Pancreas (tissue), 10 donors: ENCODE results near the gene RFC5. TPM values are rescaled to one million over a fixed set of nuclear protein-coding genes. Genes with fewer than 3 reads are reported as not detected.

ENCODE experiments used
- ATAC-seq, 4 donors: fragments of 200-7000 bp; cut with Tn5 transposase; one replicate each; pipeline versions ENCODE4 v1.8.0 to v1.9.1; 2020; ENCODE audit warnings: mild to moderate bottlenecking in 4 of 4, moderate library complexity in 4 of 4
- DNase-seq, 6 donors: peaks; one replicate each; pipeline ENCODE4 v3.0.0-alpha.2; 2020
- FAIRE-seq: peaks from 2 replicates; lab custom pipeline; 2012; peaks lifted over from hg19 to GRCh38; lab: Jason Lieb, UNC
- H3K27ac ChIP-seq, 4 donors: fragments of 200-600 bp; sonication (generic); 1 replicate in 3 of 4; 2 replicates in 1 of 4; pipeline versions ENCODE4 v1.5.0 to v1.8.0; 2020
- H3K27me3 ChIP-seq, 4 donors: fragments of 200-600 bp; one replicate each; pipeline ENCODE4 v1.8.0; 2021
- H3K36me3 ChIP-seq, 3 donors: fragments of 200-600 bp; sonication (generic) in 1 of 3; one replicate each; pipeline versions ENCODE4 v1.5.0 to v1.8.0; 2020 to 2021
- H3K4me1 ChIP-seq, 3 donors: fragments of 200-600 bp; one replicate each; pipeline ENCODE4 v1.8.0; 2021
- H3K4me3 ChIP-seq, 4 donors: fragments of 200-600 bp; sonication (generic) in 2 of 4; one replicate each; pipeline versions ENCODE4 v1.5.0 to v1.8.0; 2020 to 2021
- H3K9me3 ChIP-seq, 4 donors: fragments of 200-600 bp; one replicate each; pipeline ENCODE4 v1.8.0; 2021
- WGBS, 2 donors: extraction: QIAGEN DNeasy Blood & Tissue Kit; methylation state at CpG; one replicate each; pipeline ENCODE4 v1.1.7; 2013; 5-methylcytosine and 5-hydroxymethylcytosine counted together
- intact Hi-C, 3 donors: fragments of 100-400 bp; cut with DNase I; formaldehyde crosslinking; loops; one replicate each; pipeline versions ENCODE4 v1.11.1 to v1.14.2; 2022
- polyA plus RNA-seq, 2 donors: library from polyadenylated mRNA; stranded (reverse); fragments of 200-250 nt; gene quantifications; one replicate each; pipeline ENCODE4 v1.2.3, GENCODE V29; 2013
- total RNA-seq, 6 donors: library from RNA; stranded (reverse); fragmentation: NEBNext Ultra II Directional in 4 of 6; extraction: Animal tissue kit (Norgen Biotek cat#: 25700) in 4 of 6; gene quantifications; one replicate each; pipeline versions ENCODE4 v1.2.1 to v1.2.4, GENCODE V29; 2021 to 2023
- TF ChIP-seq, protein P1 (sequence below), 4 donors: fragments of 200-600 bp; sonication (generic) in 3 of 4; IDR thresholded peaks; one replicate each; pipeline versions ENCODE4 v1.5.0 to v1.8.0; 2021; ENCODE audit warnings: antibody characterized with exemption in 4 of 4
- donor health status: healthy with polysubstance abuse.
- donor health status: DM: no; HTN: no; CAD: no; lungs with moderate emphysema.
- donor health status: DM: no; HTN: no; CAD: no.
- donor health status: control.
- donor health status: control.
- donor health status: Bipolar disorder and iron deficiency.
- donor health status: DM: yes; HTN: yes; CAD: no.
- donor health status: DM: no; HTN: no; CAD: no.
- donor health status: DM: no; HTN: no; CAD: no.
- donor health status: DM: yes; HTN: yes; CAD: no.

Gene RFC5
- total and polyA plus RNA-seq, 8 donors, result 4.0 to 8.8 (median 5.1) TPM

DNA sequence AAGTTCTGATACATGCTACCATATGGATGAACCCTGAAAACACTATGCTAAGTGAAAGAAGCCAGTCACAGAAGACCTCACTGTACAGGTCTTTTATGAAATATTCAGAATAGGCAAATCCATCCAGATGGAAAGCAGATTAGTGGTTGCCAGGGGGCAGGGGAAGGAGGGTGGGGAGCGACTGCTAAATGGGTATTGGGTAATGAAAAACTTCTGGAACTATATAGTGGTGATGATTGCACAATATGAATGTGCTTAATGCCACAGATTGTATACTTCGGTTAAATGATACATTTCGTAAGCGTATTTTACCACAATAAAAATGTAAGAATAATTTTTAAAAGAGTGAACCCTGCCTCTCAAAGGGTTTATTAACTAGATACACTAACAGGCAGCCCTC lies 35.9 kb upstream of the RFC5 start:
- FAIRE-seq, result no peak
- DNase-seq, result no peak
- Histone ChIP-seq H3K9me3 (no peaks in the 10 kb centered on the region), H3K4me1 (no peaks in the 10 kb centered on the region), H3K27ac (no peak overlapping the region), H3K36me3 (no peaks in the 10 kb centered on the region), H3K27me3 (no peaks in the 10 kb centered on the region), H3K4me3 (no peak overlapping the region)
- no peak for ATAC-seq
- WGBS, 2 donors, result 75 to 84% methylated on average over 4 of the region's 4 CpGs
- intact Hi-C loops, result no loop called here
- TF ChIP-seq, protein P1, sequence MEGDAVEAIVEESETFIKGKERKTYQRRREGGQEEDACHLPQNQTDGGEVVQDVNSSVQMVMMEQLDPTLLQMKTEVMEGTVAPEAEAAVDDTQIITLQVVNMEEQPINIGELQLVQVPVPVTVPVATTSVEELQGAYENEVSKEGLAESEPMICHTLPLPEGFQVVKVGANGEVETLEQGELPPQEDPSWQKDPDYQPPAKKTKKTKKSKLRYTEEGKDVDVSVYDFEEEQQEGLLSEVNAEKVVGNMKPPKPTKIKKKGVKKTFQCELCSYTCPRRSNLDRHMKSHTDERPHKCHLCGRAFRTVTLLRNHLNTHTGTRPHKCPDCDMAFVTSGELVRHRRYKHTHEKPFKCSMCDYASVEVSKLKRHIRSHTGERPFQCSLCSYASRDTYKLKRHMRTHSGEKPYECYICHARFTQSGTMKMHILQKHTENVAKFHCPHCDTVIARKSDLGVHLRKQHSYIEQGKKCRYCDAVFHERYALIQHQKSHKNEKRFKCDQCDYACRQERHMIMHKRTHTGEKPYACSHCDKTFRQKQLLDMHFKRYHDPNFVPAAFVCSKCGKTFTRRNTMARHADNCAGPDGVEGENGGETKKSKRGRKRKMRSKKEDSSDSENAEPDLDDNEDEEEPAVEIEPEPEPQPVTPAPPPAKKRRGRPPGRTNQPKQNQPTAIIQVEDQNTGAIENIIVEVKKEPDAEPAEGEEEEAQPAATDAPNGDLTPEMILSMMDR (IDR thresholded peaks at IDR 0.05), result no peak

DNA sequence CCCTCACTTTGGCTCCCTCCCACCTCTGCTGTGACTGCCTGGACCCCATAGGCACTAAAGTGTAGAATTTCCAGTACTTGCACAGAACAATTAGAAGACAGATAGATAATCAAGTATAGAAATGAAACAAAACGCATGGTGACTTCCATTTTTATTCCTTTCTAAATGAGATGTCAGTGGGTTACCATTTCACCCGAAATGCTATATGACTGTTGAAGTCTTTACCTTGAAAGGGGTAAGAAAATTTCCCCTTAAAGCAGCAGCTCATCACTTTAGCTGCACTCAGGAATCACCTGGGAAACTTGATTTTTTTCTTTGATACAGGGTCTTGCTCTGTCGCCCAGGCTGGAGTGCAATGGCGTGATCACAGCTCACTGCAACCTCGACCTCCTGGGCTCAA lies 35.2 kb upstream of the RFC5 start:
- Histone ChIP-seq H3K36me3 (no peaks in the 10 kb centered on the region), H3K4me1 (no peaks in the 10 kb centered on the region), H3K4me3 (no peak overlapping the region), H3K27me3 (no peaks in the 10 kb centered on the region), H3K27ac (no peak overlapping the region), H3K9me3 (no peaks in the 10 kb centered on the region)
- FAIRE-seq (no peak), ATAC-seq (no peak), DNase-seq (no peak)
- TF ChIP-seq, protein P1 (IDR thresholded peaks at IDR 0.05), result no peak
- WGBS, 2 donors, result 62 to 69% methylated on average over 5 of the region's 5 CpGs
- intact Hi-C loops, result no loop called here

DNA sequence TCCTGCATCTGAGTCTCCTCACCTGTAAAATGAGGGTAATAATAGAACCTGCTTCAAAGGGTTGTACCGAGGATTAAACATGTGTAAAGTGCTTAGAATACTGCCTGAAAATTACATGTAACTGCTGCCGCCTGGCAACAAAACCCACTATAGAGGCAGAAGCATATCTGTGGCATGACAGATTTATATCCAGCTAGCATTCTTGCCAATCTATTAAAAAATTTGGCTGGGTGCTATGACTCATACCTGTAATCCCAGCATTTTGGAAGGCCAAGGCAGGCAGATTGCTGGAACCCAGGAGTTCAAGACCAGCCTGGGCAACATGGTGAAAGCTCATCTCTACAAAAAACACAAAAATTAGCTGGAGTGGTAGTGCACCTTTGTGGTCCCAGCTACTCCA lies 31.3 kb upstream of the RFC5 start:
- H3K27me3 ChIP-seq, result no peaks in the 10 kb centered on the region
- intact Hi-C loops, result no loop called here
- DNase-seq (no peak), FAIRE-seq (no peak), ATAC-seq (no peak)
- no peak overlapping the region for H3K27ac ChIP-seq
- TF ChIP-seq, protein P1 (IDR thresholded peaks at IDR 0.05), result no peak
- WGBS, 2 donors, result 85 to 87% methylated on average over 2 of the region's 2 CpGs
- H3K4me3 ChIP-seq, result no peak overlapping the region
- H3K9me3 ChIP-seq, result no peaks in the 10 kb centered on the region
- H3K36me3 ChIP-seq, result no peaks in the 10 kb centered on the region
- H3K4me1 ChIP-seq, result no peaks in the 10 kb centered on the region

DNA sequence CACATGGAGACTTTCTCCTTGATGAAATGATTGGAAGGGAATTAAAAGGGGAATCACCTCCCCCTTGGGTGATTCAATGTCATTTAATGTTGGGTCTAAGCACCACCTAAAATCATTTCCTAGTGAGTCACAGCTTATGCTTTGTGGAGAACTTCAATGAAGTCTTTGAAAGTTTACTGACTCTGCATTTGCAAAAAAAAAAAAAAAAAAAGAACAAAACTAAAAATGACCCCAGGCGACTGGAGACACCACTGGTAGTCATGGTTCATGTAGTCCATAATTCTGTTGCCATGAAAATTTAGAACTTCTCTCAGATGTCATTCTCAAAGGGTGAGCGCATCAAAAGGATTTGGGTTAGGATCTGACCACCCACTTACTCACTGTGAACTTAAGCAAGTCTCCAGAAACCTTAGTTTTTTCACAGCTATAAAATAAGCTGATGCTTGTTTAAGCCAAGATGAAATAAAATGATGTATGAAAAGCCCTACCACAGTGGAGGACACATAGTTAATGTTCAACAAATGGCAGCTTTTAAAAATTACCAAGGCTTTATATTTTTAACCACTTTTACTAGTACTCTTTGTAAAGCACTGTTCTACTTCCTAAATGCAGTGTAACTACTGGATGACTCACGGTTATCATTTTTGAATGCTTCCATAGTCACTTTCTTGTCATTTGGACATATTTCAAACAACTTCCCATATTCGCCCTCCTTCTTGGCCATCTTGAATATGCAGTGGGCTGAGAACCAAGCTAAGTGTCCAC lies 29.6 kb upstream of the RFC5 start:
- Histone ChIP-seq H3K36me3 (no peaks in the 10 kb centered on the region), H3K9me3 (no peaks in the 10 kb centered on the region), H3K27ac (no peak overlapping the region), H3K27me3 (no peaks in the 10 kb centered on the region), H3K4me3 (no peak overlapping the region), H3K4me1 (no peaks in the 10 kb centered on the region)
- WGBS, 2 donors, result 70% methylated on average over 4 of the region's 4 CpGs
- FAIRE-seq (no peak), DNase-seq (no peak), ATAC-seq (no peak)
- TF ChIP-seq, protein P1 (IDR thresholded peaks at IDR 0.05), result no peak
- intact Hi-C loops, result no loop called here
